Tibial nerve (tissue), 4 donors: Measurements from ENCODE around the gene PEX26. TPM values are rescaled to one million over a fixed set of nuclear protein-coding genes. Genes with fewer than 3 reads are reported as not detected.

Experiments used
- DNase-seq, 2 donors: peaks; one replicate each; pipeline ENCODE4 v3.0.0-alpha.2; 2019; ENCODE audit warnings: low spot score in 2 of 2
- H3K27ac ChIP-seq, 4 donors: fragments of 200-600 bp; sonication (generic) in 3 of 4; one replicate each; pipeline ENCODE4 v1.5.1; 2017 to 2019; ENCODE audit warnings: mild to moderate bottlenecking in 1 of 4
- H3K27me3 ChIP-seq, 2 donors: fragments of 200-600 bp; sonication (generic) in 1 of 2; one replicate each; pipeline versions ENCODE4 v1.5.1 to v1.6.0; 2017 to 2019
- H3K36me3 ChIP-seq, 3 donors: fragments of 200-600 bp; sonication (generic); one replicate each; pipeline ENCODE4 v1.5.1; 2018 to 2019
- H3K4me1 ChIP-seq, 4 donors: fragments of 200-600 bp; sonication (generic) in 3 of 4; one replicate each; pipeline ENCODE4 v1.5.1; 2017 to 2019
- H3K4me3 ChIP-seq, 4 donors: fragments of 200-600 bp; sonication (generic) in 3 of 4; one replicate each; pipeline ENCODE4 v1.5.1; 2017 to 2019; ENCODE audit warnings: mild to moderate bottlenecking in 1 of 4, moderate library complexity in 1 of 4
- H3K9me3 ChIP-seq, 4 donors: fragments of 200-600 bp; sonication (generic) in 3 of 4; one replicate each; pipeline ENCODE4 v1.5.1; 2017 to 2019
- CTCF ChIP-seq, 5 experiments: fragments of 200-600 bp in 3 of 5; fragments of 450-650 bp in 2 of 5; sonication (generic) in 3 of 5; IDR thresholded peaks; one replicate each; pipeline ENCODE4 v1.5.1; 2016 to 2019; ENCODE audit warnings: antibody characterized with exemption in 5 of 5, mild to moderate bottlenecking in 3 of 5, moderate library complexity in 2 of 5
- EP300 ChIP-seq, 2 donors: sonication (generic); formaldehyde crosslinking; IDR thresholded peaks; one replicate each; pipeline ENCODE4 v1.6.1; 2017; ENCODE audit warnings: antibody characterized with exemption in 2 of 2, mild to moderate bottlenecking in 1 of 2
- POLR2A ChIP-seq, 2 donors: fragments of 450-650 bp; IDR thresholded peaks; one replicate each; pipeline ENCODE4 v1.6.1; 2017; ENCODE audit warnings: antibody characterized with exemption in 2 of 2, mild to moderate bottlenecking in 2 of 2, moderate library complexity in 2 of 2
- WGBS, 2 donors: methylation state at CpG; one replicate each; pipeline ENCODE4 v1.1.5; 2018; 5-methylcytosine and 5-hydroxymethylcytosine counted together
- small RNA-seq: library from RNA; depleted of rRNA; stranded (forward); fragments of <200 nt; gene quantifications from one replicate; pipeline ENCODE3, GENCODE V24; 2016
- total RNA-seq, 4 donors: library from RNA; depleted of rRNA; stranded (reverse); fragments of >200 nt; gene quantifications; one replicate each; pipeline ENCODE4 v1.1.0, GENCODE V29; 2016

PEX26 gene
- total RNA-seq, 4 donors from 2014 or later = 15.3 to 36.3 (median 29.4) TPM

GRCh38 chr22:18147791-18148190, 70.0 kb downstream of the PEX26 start:
- H3K4me3 ChIP-seq = no peak overlapping the region
- DNase-seq = no peak
- 98 to 99% methylated on average over 5 of the region's 5 CpGs for WGBS, 2 donors
- peak overlapping the region in 1 of 4 donors; percentile 82 for H3K27ac ChIP-seq
- H3K36me3 ChIP-seq = no peaks in the 10 kb centered on the region
- peaks cover 0 to 46% (median 6%) of the 10 kb centered on the region in 4 donors for H3K4me1 ChIP-seq
- TF ChIP-seq EP300 (IDR thresholded peaks at IDR 0.05) (no peak), CTCF (IDR thresholded peaks at IDR 0.05) (no peak), POLR2A (IDR thresholded peaks at IDR 0.05) (no peak)
- no peaks in the 10 kb centered on the region for H3K9me3 ChIP-seq
- H3K27me3 ChIP-seq = no peaks in the 10 kb centered on the region

DNA sequence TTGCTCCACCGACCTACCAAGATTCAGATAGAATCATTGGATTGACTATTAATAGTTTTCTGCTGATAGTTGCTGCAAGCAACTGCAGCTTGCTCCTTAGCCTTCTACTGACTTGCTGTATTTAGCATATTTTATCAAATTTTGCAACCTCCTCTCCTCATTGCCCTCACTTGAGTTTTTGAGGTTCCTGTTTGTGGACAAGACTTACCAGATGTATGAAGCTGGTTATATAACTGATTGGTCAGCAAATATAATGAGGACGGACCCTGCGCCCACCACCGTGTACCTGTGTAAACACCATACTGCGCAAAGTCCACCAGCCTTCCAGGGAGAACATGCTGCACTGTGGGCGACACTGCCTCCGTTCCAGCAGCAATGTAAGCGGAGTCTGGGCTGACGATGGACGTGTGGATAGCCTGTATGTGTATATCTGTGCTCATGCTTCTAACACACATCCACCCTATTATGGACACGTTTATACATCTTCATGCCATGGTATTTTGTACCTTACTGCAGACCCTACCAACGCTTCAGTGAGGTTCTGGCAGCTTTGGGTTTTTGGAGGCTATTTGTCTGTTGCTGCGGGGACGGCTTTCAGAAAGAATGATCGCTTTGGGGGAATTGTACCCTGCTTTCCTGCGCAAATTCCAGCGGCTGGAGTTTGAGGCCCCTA, 70.6 kb downstream of the PEX26 start:
- peaks cover 0 to 48% (median 6%) of the 10 kb centered on the region in 4 donors for H3K4me1 ChIP-seq
- no peaks in the 10 kb centered on the region for H3K27me3 ChIP-seq
- DNase-seq = no peak
- no peaks in the 10 kb centered on the region for H3K36me3 ChIP-seq
- no peak overlapping the region for H3K4me3 ChIP-seq
- no peak for TF ChIP-seq CTCF (IDR thresholded peaks at IDR 0.05)
- no peak for TF ChIP-seq EP300 (IDR thresholded peaks at IDR 0.05)
- TF ChIP-seq POLR2A (IDR thresholded peaks at IDR 0.05) = no peak
- 94 to 95% methylated on average over 17 of the region's 17 CpGs for WGBS, 2 donors
- peak overlapping the region in 1 of 4 donors; percentile 82 for H3K27ac ChIP-seq
- H3K9me3 ChIP-seq = no peaks in the 10 kb centered on the region

DNA sequence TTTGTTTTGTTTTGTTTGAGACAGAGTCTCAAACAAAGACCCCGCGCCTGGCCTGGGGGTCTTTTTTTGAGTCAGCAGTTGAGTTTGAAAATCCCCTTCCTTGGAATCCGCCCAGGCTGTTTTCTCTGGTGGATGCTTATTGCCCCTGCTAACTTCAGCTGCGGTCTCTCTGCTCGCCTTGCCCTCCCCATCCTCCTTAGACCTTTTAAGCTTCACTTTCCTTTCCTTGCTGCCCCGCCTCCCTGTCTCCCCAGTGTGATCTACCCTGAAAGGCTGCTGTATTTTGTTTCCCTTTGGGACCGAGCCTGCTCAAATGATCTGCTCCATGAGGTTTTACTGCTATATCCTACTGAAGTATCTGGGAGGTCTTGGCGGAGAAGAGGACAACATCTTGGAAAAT, 74.7 kb downstream of the PEX26 start:
- Histone ChIP-seq H3K27ac (peak overlapping the region in 1 of 4 donors; percentile 10), H3K9me3 (no peaks in the 10 kb centered on the region)

GRCh38 chr22:18154821-18155390, 77.1 kb downstream of the PEX26 start:
- WGBS, 2 donors = 94 to 95% methylated on average over 2 to 5 of the region's 8 CpGs
- no peak for DNase-seq
- Histone ChIP-seq H3K4me1 (peaks cover 0 to 43% (median 6%) of the 10 kb centered on the region in 4 donors), H3K4me3 (no peak overlapping the region), H3K27me3 (no peaks in the 10 kb centered on the region), H3K36me3 (peaks cover 0 to 15% (median 0%) of the 10 kb centered on the region in 3 donors), H3K9me3 (no peaks in the 10 kb centered on the region), H3K27ac (peak overlapping the region in 1 of 4 donors; percentile 4)
- TF ChIP-seq POLR2A (IDR thresholded peaks at IDR 0.05) (no peak), CTCF (IDR thresholded peaks at IDR 0.05) (no peak), EP300 (IDR thresholded peaks at IDR 0.05) (no peak)

More for the DNA sequence above, 74.7 kb downstream of the PEX26 start:
- WGBS, 2 donors = 84 to 87% methylated on average over 8 of the region's 8 CpGs
- H3K4me3 ChIP-seq = no peak overlapping the region
- no peaks in the 10 kb centered on the region for H3K27me3 ChIP-seq
- TF ChIP-seq EP300 (IDR thresholded peaks at IDR 0.05) = no peak
- TF ChIP-seq CTCF (IDR thresholded peaks at IDR 0.05) = no peak
- no peak for TF ChIP-seq POLR2A (IDR thresholded peaks at IDR 0.05)
- DNase-seq = no peak
- peaks cover 0 to 55% (median 8%) of the 10 kb centered on the region in 4 donors for H3K4me1 ChIP-seq
- H3K36me3 ChIP-seq = no peaks in the 10 kb centered on the region

Small RNA genes within 50 kb of the gene (small RNA-seq; reads per million reads assigned to genes)
- gene AC016027.5 = not detected

Other genes with a start within 250 kb of the PEX26 start
- 10 to 100 TPM; 45.2 to 56.3 (median 46.3) TPM for gene MICAL3, start 53.4 kb upstream of the PEX26 start, total RNA-seq
- gene TUBA8, start 32.8 kb downstream of the PEX26 start, total RNA-seq = 10 to 100 TPM in 1 of 4 donors, 1 to 10 TPM in 3; 5.0 to 12.3 (median 6.3) TPM
- gene USP18, start 72.2 kb downstream of the PEX26 start, total RNA-seq = 10 to 100 TPM in 3 of 4 donors, 1 to 10 TPM in 1; 9.4 to 27.2 (median 21.1) TPM